Activated naive CD8-positive, alpha-beta T cell treated with anti-CD3 and anti-CD28 coated beads, Interleukin-2, amount 50 U/mL, for 24 hours (primary cell): Measurements from ENCODE around the gene SLC25A5.

Source experiments
- ATAC-seq: fragments of 150-1000 bp; cut with Tn5 transposase; one replicate; pipeline ENCODE4 v1.10.0; 2021
- DNase-seq: peaks from one replicate; pipeline ENCODE4 v3.0.0; 2021
- H3K27ac Mint-ChIP-seq: one replicate; pipeline ENCODE4 v1.8.0; 2021; ENCODE audit warnings: mild to moderate bottlenecking, mixed read lengths
- H3K27me3 Mint-ChIP-seq: one replicate; pipeline ENCODE4 v1.8.0; 2021; ENCODE audit warnings: mixed read lengths
- H3K36me3 Mint-ChIP-seq: one replicate; pipeline ENCODE4 v1.8.0; 2021; ENCODE audit warnings: low read depth, mixed read lengths
- H3K4me1 Mint-ChIP-seq: one replicate; pipeline ENCODE4 v1.8.0; 2021; ENCODE audit warnings: mixed read lengths
- H3K4me3 Mint-ChIP-seq: one replicate; pipeline ENCODE4 v1.8.0; 2021; ENCODE audit warnings: mild to moderate bottlenecking, moderate library complexity, mixed read lengths
- H3K9me3 Mint-ChIP-seq: one replicate; pipeline ENCODE4 v1.8.0; 2021; ENCODE audit warnings: mixed read lengths

Gene SLC25A5

GRCh38 chrX:119512146-119512800 is 44.0 kb downstream of the SLC25A5 start:
- Mint-ChIP-seq H3K27ac (no peak overlapping the region), H3K27me3 (no peaks in the 10 kb centered on the region), H3K4me1 (peaks cover 7% of the 10 kb centered on the region), H3K4me3 (no peak overlapping the region), H3K36me3 (no peaks in the 10 kb centered on the region), H3K9me3 (no peaks in the 10 kb centered on the region)
- DNase-seq (peak; percentile 4), ATAC-seq (peak; percentile 71)

GRCh38 chrX:119516157-119516702 is 48.0 kb downstream of the SLC25A5 start:
- Mint-ChIP-seq H3K36me3 (no peaks in the 10 kb centered on the region), H3K4me1 (peaks cover 2% of the 10 kb centered on the region), H3K27ac (peak overlapping the region; percentile 73), H3K27me3 (no peaks in the 10 kb centered on the region), H3K4me3 (no peak overlapping the region), H3K9me3 (no peaks in the 10 kb centered on the region)
- ATAC-seq = peak; percentile 84
- peak; percentile 8 for DNase-seq

- no peak for DNase-seq
- no peak overlapping the region for H3K4me3 Mint-ChIP-seq
- H3K36me3 Mint-ChIP-seq = no peaks in the 10 kb centered on the region
- H3K4me1 Mint-ChIP-seq = peaks cover 2% of the 10 kb centered on the region
- H3K9me3 Mint-ChIP-seq = no peaks in the 10 kb centered on the region
- ATAC-seq = no peak
- H3K27ac Mint-ChIP-seq = no peak overlapping the region
- no peaks in the 10 kb centered on the region for H3K27me3 Mint-ChIP-seq
Measured at GRCh38 chrX:119518371-119518770, 50.1 kb downstream of the SLC25A5 start.
